Panc1 (cell line): ENCODE measurements around the gene SETD1A. TPM values are rescaled to one million over a fixed set of nuclear protein-coding genes. Genes with fewer than 3 reads are reported as not detected.

Source experiments
- ATAC-seq: fragments of 200-7000 bp; cut with Tn5 transposase; 2 replicates; pipeline ENCODE4 v1.9.1; 2020; ENCODE audit warnings: mild to moderate bottlenecking, moderate library complexity
- BruUV-seq: library from RNA; stranded (reverse); fragments of 400-500 nt; replicated peaks from 2 replicates; lab custom pipeline; 2021; lab: Mats Ljungman, UMichigan
- CTCF ChIA-PET: fragments of 300-600 bp; sonication (Branson Sonifier 250); formaldehyde crosslinking; loops from one replicate; lab custom pipeline; 2022; ENCODE audit warnings: antibody characterized with exemption; lab: Charles Lee
- POLR2A ChIA-PET: fragments of 300-600 bp; sonication (Branson Sonifier 250); formaldehyde crosslinking; loops from one replicate; lab custom pipeline; 2022; ENCODE audit warnings: antibody characterized with exemption; lab: Charles Lee
- DNase-seq: peaks from one replicate; pipeline ENCODE4 v3.0.0-alpha.2; 2010; ENCODE audit warnings: low read depth, low spot score
- H3K27ac ChIP-seq: 2 replicates; pipeline ENCODE4 v1.5.1; 2011; ENCODE audit warnings: mild to moderate bottlenecking, low read length, inconsistent platforms
- H3K27me3 ChIP-seq: fragments of 200-500 bp; sonication (Bioruptor generic); 2 replicates; pipeline ENCODE4 v1.6.0; 2014; ENCODE audit warnings: low read length, inconsistent platforms; ENCODE audit not compliant: control insufficient read depth, insufficient read depth
- H3K36me3 ChIP-seq: fragments of 200-500 bp; sonication (Bioruptor generic); 2 replicates; pipeline ENCODE4 v1.5.1; 2014; ENCODE audit warnings: inconsistent platforms, mild to moderate bottlenecking, low read length, moderate library complexity; ENCODE audit not compliant: control insufficient read depth, insufficient read depth
- H3K4me1 ChIP-seq: 2 replicates; pipeline ENCODE4 v1.5.1; 2011; ENCODE audit warnings: inconsistent platforms, mild to moderate bottlenecking, low read length, moderate library complexity; ENCODE audit not compliant: control insufficient read depth, insufficient read depth
- H3K4me3 ChIP-seq, 2 experiments: 2 replicates each; pipeline ENCODE4 v1.5.1; 2011 to 2012; ENCODE audit warnings: low read depth in 2 of 2, low read length in 2 of 2, mild to moderate bottlenecking in 2 of 2, inconsistent platforms in 1 of 2, moderate library complexity in 1 of 2
- H3K9me3 ChIP-seq: fragments of 200-500 bp; sonication (Bioruptor generic); 2 replicates; pipeline ENCODE4 v1.5.1; 2014; ENCODE audit warnings: low read depth, mild to moderate bottlenecking, inconsistent platforms, low read length, moderate library complexity; ENCODE audit not compliant: control insufficient read depth, insufficient read depth
- POLR2AphosphoS5 ChIP-seq: IDR thresholded peaks from 2 replicates; pipeline ENCODE4 v1.6.1; 2012; ENCODE audit warnings: mild to moderate bottlenecking, low read depth, low read length, moderate library complexity
- SIN3A ChIP-seq: IDR thresholded peaks from 2 replicates; pipeline ENCODE4 v1.6.1; 2012; ENCODE audit warnings: low read depth, mild to moderate bottlenecking, low read length, moderate library complexity, borderline replicate concordance; ENCODE audit not compliant: insufficient read depth
- TCF7L2 ChIP-seq: IDR thresholded peaks from 2 replicates; pipeline ENCODE4 v1.6.1; 2011; ENCODE audit warnings: mild to moderate bottlenecking, low read depth, low read length, inconsistent platforms
- in situ Hi-C: cut with HindIII; loops from 2 replicates; pipeline ENCODE4 v1.10.0; 2016; ENCODE audit warnings: low sequenced_read_pairs, low pct_unique_long_range_greater_than_20kb
- intact Hi-C: fragments of 100-400 bp; cut with micrococcal nuclease; formaldehyde crosslinking; loops from one replicate; pipeline ENCODE4 v1.10.0; 2022; ENCODE audit not compliant: unreplicated experiment
- total RNA-seq: library from RNA; stranded (reverse); gene quantifications from one replicate; pipeline ENCODE4 v1.2.1, GENCODE V29; 2021; ENCODE audit not compliant: unreplicated experiment
- TF ChIP-seq, protein P1 (sequence below), 2 experiments: IDR thresholded peaks; 2 replicates each; pipeline ENCODE4 v1.6.1; 2011 to 2012; ENCODE audit warnings: low read depth in 2 of 2, control low read depth in 1 of 2, low read length in 1 of 2, mild to moderate bottlenecking in 1 of 2, moderate library complexity in 1 of 2; ENCODE audit not compliant: insufficient read depth in 1 of 2
- TF ChIP-seq, protein P2 (sequence below): fragments of 450-650 bp; IDR thresholded peaks from 2 replicates; pipeline ENCODE4 v1.5.1; 2017; ENCODE audit warnings: mild to moderate bottlenecking

Gene SETD1A
- total RNA-seq, 1 experiment from 2014 or later: 38.7 TPM

DNA sequence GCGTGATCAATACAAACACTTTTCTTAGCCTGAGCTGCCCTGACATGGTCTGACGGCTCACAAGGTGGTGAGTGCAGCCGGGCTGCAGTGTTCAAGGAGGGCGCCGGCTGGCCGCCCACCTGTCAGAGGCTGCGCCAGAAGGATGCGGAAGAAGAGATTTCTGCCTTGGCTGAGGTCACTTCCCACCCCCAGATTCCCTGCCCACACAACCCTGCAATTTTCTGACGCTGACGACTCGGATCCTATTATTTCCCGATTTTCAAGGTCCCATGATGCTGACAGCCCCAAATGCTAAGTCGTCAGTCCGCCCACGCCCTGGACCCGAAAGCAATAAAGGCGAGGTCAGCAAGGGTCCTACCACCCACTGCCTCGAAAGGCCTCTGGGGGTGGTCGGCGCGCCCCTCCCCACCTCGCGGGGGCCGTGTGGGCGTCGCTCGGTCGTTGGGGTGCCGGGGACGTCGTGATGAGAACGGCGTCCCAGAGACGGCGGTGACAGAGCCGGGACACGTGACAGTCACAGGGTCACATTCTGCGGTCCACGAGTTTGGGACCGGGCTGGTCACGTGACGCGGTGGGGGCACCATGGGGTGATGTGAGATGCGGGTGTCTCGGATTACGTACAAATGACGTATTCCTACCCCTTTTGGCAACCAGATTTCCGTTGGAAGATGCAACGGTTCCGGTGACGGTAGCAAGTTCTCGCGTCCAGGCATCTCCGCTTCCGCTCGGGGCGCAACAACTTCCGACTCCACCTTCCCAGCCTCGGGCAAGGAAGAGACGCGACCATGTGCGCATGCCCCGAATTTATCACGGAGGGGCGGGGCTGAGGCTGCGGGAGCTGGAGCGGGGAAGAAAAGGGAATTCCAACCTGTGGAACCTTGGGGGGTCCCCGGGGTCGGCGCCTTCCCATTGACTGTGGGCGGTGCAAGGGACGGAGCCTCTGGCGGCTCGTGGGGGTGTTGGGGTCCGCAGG, 75.5 kb downstream of the SETD1A start, which contains the start of gene STX4:
TSS of gene STX4 (plus strand) at position 823 of the 973 bp plus-strand sequence. CDS start 248 bp downstream, outside the sequence.
- H3K4me1 ChIP-seq: peaks cover 7% of the 10 kb centered on the region; the same call in 1 of the 2 replicates
- in situ Hi-C loops: no loop called here
- no peaks in the 10 kb centered on the region for H3K36me3 ChIP-seq
- DNase-seq: peak; percentile 96
- no peaks in the 10 kb centered on the region for H3K9me3 ChIP-seq
- intact Hi-C loops: loop anchor here (10.0 kb wide), 1 partner anchor 62 kb away; the partner anchor contains the start of gene VKORC1
- ATAC-seq: peak; percentile 89
- BruUV-seq: TSS peak; percentile 90
- ChIA-PET CTCF (no interaction called here), POLR2A (no interaction called here)
- no peak for TF ChIP-seq TCF7L2
- TF ChIP-seq SIN3A: 0 out of 2 replicates have a peak, but pooled peaks have one; percentile 49
- peak; percentile 58; the same call in 1 of the 2 replicates for TF ChIP-seq POLR2AphosphoS5
- H3K27me3 ChIP-seq: no peaks in the 10 kb centered on the region
- H3K27ac ChIP-seq: peak within 1 kb of the TSS; percentile 94
- H3K4me3 ChIP-seq: peak within 1 kb of the TSS; percentile 85 to 98

DNA sequence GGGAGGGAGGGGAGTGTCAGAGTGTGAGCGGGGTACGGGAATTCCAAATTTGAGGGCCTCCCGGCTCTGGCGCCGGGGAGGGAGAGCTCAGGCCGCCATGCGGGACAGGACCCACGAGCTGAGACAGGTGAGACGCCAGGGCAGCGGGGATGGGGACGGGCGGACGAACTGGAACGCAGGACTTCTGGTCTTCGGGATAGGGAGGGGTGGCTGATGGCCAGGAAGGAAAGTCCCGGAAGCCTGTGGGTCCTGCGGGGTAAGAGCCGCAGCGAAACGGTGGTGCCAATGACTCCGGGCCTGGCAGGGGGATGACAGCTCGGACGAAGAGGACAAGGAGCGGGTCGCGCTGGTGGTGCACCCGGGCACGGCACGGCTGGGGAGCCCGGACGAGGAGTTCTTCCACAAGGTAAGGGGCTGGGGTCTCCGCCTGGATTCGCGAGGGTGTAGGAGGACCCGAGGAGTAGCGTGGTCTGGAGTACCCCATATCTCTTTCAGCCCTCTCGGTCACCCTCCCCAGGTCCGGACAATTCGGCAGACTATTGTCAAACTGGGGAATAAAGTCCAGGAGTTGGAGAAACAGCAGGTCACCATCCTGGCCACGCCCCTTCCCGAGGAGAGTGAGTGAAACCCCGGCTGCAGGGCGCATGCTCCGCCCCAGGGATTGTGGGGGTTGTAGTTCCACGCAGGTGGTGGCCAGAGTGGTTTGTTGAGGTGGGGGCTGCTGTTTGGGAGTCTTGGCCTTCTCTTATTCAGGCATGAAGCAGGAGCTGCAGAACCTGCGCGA, 76.3 kb downstream of the SETD1A start:
- no peak for TF ChIP-seq SIN3A
- TF ChIP-seq POLR2AphosphoS5: no peak; the same call in 1 of the 2 replicates
- TF ChIP-seq TCF7L2: no peak
- TF ChIP-seq, protein P1, sequence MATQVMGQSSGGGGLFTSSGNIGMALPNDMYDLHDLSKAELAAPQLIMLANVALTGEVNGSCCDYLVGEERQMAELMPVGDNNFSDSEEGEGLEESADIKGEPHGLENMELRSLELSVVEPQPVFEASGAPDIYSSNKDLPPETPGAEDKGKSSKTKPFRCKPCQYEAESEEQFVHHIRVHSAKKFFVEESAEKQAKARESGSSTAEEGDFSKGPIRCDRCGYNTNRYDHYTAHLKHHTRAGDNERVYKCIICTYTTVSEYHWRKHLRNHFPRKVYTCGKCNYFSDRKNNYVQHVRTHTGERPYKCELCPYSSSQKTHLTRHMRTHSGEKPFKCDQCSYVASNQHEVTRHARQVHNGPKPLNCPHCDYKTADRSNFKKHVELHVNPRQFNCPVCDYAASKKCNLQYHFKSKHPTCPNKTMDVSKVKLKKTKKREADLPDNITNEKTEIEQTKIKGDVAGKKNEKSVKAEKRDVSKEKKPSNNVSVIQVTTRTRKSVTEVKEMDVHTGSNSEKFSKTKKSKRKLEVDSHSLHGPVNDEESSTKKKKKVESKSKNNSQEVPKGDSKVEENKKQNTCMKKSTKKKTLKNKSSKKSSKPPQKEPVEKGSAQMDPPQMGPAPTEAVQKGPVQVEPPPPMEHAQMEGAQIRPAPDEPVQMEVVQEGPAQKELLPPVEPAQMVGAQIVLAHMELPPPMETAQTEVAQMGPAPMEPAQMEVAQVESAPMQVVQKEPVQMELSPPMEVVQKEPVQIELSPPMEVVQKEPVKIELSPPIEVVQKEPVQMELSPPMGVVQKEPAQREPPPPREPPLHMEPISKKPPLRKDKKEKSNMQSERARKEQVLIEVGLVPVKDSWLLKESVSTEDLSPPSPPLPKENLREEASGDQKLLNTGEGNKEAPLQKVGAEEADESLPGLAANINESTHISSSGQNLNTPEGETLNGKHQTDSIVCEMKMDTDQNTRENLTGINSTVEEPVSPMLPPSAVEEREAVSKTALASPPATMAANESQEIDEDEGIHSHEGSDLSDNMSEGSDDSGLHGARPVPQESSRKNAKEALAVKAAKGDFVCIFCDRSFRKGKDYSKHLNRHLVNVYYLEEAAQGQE (IDR thresholded peaks at IDR 0.05; ENCODE audit: insufficient read depth in 1 of 2, low read depth in 2 of 2, low read length in 1 of 2): no peak
- TF ChIP-seq, protein P2, sequence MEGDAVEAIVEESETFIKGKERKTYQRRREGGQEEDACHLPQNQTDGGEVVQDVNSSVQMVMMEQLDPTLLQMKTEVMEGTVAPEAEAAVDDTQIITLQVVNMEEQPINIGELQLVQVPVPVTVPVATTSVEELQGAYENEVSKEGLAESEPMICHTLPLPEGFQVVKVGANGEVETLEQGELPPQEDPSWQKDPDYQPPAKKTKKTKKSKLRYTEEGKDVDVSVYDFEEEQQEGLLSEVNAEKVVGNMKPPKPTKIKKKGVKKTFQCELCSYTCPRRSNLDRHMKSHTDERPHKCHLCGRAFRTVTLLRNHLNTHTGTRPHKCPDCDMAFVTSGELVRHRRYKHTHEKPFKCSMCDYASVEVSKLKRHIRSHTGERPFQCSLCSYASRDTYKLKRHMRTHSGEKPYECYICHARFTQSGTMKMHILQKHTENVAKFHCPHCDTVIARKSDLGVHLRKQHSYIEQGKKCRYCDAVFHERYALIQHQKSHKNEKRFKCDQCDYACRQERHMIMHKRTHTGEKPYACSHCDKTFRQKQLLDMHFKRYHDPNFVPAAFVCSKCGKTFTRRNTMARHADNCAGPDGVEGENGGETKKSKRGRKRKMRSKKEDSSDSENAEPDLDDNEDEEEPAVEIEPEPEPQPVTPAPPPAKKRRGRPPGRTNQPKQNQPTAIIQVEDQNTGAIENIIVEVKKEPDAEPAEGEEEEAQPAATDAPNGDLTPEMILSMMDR: no peak
- no peaks in the 10 kb centered on the region for H3K9me3 ChIP-seq
- H3K4me3 ChIP-seq: peak overlapping the region; percentile 85 to 98
- intact Hi-C loops (loop anchor here (10.0 kb wide), 1 partner anchor 61 kb away; the partner anchor contains the start of gene VKORC1), in situ Hi-C loops (no loop called here)
- peak; percentile 59 for DNase-seq
- TSS peak; percentile 96 for BruUV-seq
- no peaks in the 10 kb centered on the region for H3K36me3 ChIP-seq
- H3K27me3 ChIP-seq: no peaks in the 10 kb centered on the region
- H3K27ac ChIP-seq: peak overlapping the region; percentile 94
- peak; percentile 85 for ATAC-seq
- peaks cover 7% of the 10 kb centered on the region; the same call in 1 of the 2 replicates for H3K4me1 ChIP-seq
- CTCF ChIA-PET: no interaction called here
- POLR2A ChIA-PET: no interaction called here

Other genes with a start within 250 kb of the SETD1A start
- gene PHKG2, start 209.3 kb upstream of the SETD1A start, total RNA-seq: 43.1 TPM
- gene CFAP119, start 195.7 kb upstream of the SETD1A start, total RNA-seq: 21.0 TPM
- 114 TPM for gene RNF40, start 195.4 kb upstream of the SETD1A start, total RNA-seq
- gene ZNF629, start 170.5 kb upstream of the SETD1A start, total RNA-seq: 19.2 TPM
- gene BCL7C, start 63.7 kb upstream of the SETD1A start, total RNA-seq: 45.8 TPM
- 2.9 TPM for gene CTF1, start 61.1 kb upstream of the SETD1A start, total RNA-seq
- gene FBXL19, start 34.2 kb upstream of the SETD1A start, total RNA-seq: 52.3 TPM
- 26.9 TPM for gene ORAI3, start 8.7 kb upstream of the SETD1A start, total RNA-seq
- 5.4 TPM for gene HSD3B7, start 27.5 kb downstream of the SETD1A start, total RNA-seq
- gene STX1B, start 52.9 kb downstream of the SETD1A start, total RNA-seq: 3.7 TPM
- gene STX4, start 75.8 kb downstream of the SETD1A start, total RNA-seq: 65.2 TPM
- 21.5 TPM for gene ZNF668, start 116.5 kb downstream of the SETD1A start, total RNA-seq
- gene ZNF646, start 116.7 kb downstream of the SETD1A start, total RNA-seq: 26.8 TPM
- 3.4 TPM for gene PRSS53, start 131.2 kb downstream of the SETD1A start, total RNA-seq
- gene VKORC1, start 137.0 kb downstream of the SETD1A start, total RNA-seq: 109 TPM
- gene BCKDK, start 150.6 kb downstream of the SETD1A start, total RNA-seq: 60.4 TPM
- 48.3 TPM for gene KAT8, start 159.9 kb downstream of the SETD1A start, total RNA-seq
- gene PRSS8, start 178.0 kb downstream of the SETD1A start, total RNA-seq: 0.15 TPM
- gene PRSS36, start 192.3 kb downstream of the SETD1A start, total RNA-seq: 0.23 TPM
- 441 TPM for gene FUS, start 222.4 kb downstream of the SETD1A start, total RNA-seq
- gene PYCARD, start 245.0 kb downstream of the SETD1A start, total RNA-seq: 99.4 TPM